Measurements from ENCODE around the gene VDR. TPM values are rescaled to one million over a fixed set of nuclear protein-coding genes. Genes with fewer than 3 reads are reported as not detected.
A peak's percentile ranks its signal among the peaks of the same experiment; 100 is the strongest.

VDR gene
- total and polyA plus RNA-seq, 2 experiments from 2014 or later: 3.2 to 4.9 TPM

DNA sequence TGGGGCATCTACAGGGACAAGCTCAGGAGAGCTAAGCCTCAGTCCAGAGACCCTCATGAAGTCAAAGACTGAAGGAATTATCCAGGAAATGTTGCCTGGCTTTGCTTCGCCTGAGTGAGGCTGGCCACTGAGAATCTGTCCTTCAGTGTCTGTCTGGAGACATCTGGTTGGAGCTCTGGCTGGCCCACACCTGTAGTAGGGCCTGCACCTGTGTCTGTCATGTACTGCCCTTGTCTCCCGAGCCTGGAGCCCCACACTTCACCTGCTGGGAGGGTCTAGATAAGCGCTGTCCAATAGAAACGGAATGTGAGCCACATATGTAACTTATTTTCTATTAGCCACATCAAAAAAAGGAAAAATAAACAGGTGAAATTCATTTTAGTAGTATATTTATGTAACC is 75.2 kb downstream of the VDR start:
- no peak for DNase-seq (ENCODE audit: low spot score)
- Histone ChIP-seq H3K4me3 (no peak overlapping the region), H3K4me1 (ENCODE audit: insufficient read depth) (peaks cover 14% of the 10 kb centered on the region), H3K27me3 (no peaks in the 10 kb centered on the region), H3K36me3 (replicated peaks; ENCODE audit: insufficient read depth, low read depth) (no peaks in the 10 kb centered on the region), H3K27ac (peak overlapping the region; percentile 82), H3K9me3 (ENCODE audit: low read depth) (no peaks in the 10 kb centered on the region), H4K20me1 (ENCODE audit: insufficient read depth, poor library complexity, severe bottlenecking) (no peaks in the 10 kb centered on the region), H2AFZ (peak overlapping the region; percentile 71), H3K79me2 (no peaks in the 10 kb centered on the region), H3K4me2 (no peak overlapping the region), H3K9me2 (replicated peaks; ENCODE audit: insufficient read depth) (no peaks in the 10 kb centered on the region)
- 70% methylated on average over 4 of the region's 4 CpGs for WGBS (ENCODE audit: low lambda C conversion rate, missing lambda C conversion rate)
- TF ChIP-seq, protein P1, sequence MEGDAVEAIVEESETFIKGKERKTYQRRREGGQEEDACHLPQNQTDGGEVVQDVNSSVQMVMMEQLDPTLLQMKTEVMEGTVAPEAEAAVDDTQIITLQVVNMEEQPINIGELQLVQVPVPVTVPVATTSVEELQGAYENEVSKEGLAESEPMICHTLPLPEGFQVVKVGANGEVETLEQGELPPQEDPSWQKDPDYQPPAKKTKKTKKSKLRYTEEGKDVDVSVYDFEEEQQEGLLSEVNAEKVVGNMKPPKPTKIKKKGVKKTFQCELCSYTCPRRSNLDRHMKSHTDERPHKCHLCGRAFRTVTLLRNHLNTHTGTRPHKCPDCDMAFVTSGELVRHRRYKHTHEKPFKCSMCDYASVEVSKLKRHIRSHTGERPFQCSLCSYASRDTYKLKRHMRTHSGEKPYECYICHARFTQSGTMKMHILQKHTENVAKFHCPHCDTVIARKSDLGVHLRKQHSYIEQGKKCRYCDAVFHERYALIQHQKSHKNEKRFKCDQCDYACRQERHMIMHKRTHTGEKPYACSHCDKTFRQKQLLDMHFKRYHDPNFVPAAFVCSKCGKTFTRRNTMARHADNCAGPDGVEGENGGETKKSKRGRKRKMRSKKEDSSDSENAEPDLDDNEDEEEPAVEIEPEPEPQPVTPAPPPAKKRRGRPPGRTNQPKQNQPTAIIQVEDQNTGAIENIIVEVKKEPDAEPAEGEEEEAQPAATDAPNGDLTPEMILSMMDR (IDR thresholded peaks at IDR 0.05; ENCODE audit: poor library complexity): no peak
- TF ChIP-seq EZH2phosphoT487 (IDR thresholded peaks at IDR 0.05; ENCODE audit: low read depth, severe bottlenecking, unreplicated experiment) (no peak), EZH2 (IDR thresholded peaks at IDR 0.05; ENCODE audit: borderline replicate concordance) (no peak)

DNA sequence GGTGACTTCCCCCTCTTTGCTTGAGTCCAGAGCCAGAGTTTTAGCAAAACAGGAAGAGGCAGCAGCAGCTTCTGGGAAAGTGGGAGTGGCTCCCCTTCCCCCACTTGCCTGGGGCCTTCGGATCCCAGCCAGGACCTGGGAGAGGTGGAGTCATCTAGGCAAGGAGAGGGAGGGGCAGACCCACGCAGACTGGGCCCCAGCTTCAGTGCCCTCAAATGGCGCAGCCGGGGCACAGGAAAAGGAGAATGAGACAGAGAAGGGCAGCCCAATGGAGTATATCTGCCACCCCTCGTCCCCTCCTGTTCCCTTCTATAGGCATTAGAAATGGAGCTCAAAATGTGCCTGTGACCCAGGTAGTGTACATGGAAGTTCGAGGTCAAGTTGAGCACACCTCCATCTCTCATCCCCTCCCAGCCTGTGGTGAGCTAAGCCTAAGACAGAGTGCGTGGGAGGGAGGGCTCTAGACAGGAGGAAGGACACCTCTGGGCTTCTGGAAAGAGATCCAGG is 75.8 kb downstream of the VDR start:
- Histone ChIP-seq H3K4me2 (peak overlapping the region; percentile 50), H3K9me2 (replicated peaks; ENCODE audit: insufficient read depth) (no peaks in the 10 kb centered on the region), H4K20me1 (ENCODE audit: insufficient read depth, poor library complexity, severe bottlenecking) (no peaks in the 10 kb centered on the region), H3K27me3 (no peaks in the 10 kb centered on the region), H3K9me3 (ENCODE audit: low read depth) (no peaks in the 10 kb centered on the region), H3K4me1 (ENCODE audit: insufficient read depth) (peaks cover 14% of the 10 kb centered on the region), H3K36me3 (replicated peaks; ENCODE audit: insufficient read depth, low read depth) (no peaks in the 10 kb centered on the region), H3K4me3 (no peak overlapping the region), H3K27ac (peak overlapping the region; percentile 82), H2AFZ (peak overlapping the region; percentile 71), H3K79me2 (no peaks in the 10 kb centered on the region)
- peak; percentile 75 for DNase-seq (ENCODE audit: low spot score)
- TF ChIP-seq EZH2phosphoT487 (IDR thresholded peaks at IDR 0.05; ENCODE audit: low read depth, severe bottlenecking, unreplicated experiment): no peak
- TF ChIP-seq EZH2 (IDR thresholded peaks at IDR 0.05; ENCODE audit: borderline replicate concordance): no peak
- TF ChIP-seq, protein P1 (IDR thresholded peaks at IDR 0.05; ENCODE audit: poor library complexity): no peak
- WGBS (ENCODE audit: low lambda C conversion rate, missing lambda C conversion rate): 45% methylated on average over 7 of the region's 7 CpGs

GRCh38 chr12:47828008-47828975 is 76.5 kb downstream of the VDR start:
- DNase-seq (ENCODE audit: low spot score): no peak
- Histone ChIP-seq H4K20me1 (ENCODE audit: insufficient read depth, poor library complexity, severe bottlenecking) (no peaks in the 10 kb centered on the region), H3K4me2 (peak overlapping the region; percentile 50), H3K4me3 (no peak overlapping the region), H3K36me3 (replicated peaks; ENCODE audit: insufficient read depth, low read depth) (no peaks in the 10 kb centered on the region), H3K9me3 (ENCODE audit: low read depth) (no peaks in the 10 kb centered on the region), H2AFZ (peak overlapping the region; percentile 71), H3K79me2 (peaks cover under 1% of the 10 kb centered on the region), H3K9me2 (replicated peaks; ENCODE audit: insufficient read depth) (no peaks in the 10 kb centered on the region), H3K27ac (peak overlapping the region; percentile 82), H3K4me1 (ENCODE audit: insufficient read depth) (peaks cover 16% of the 10 kb centered on the region), H3K27me3 (no peaks in the 10 kb centered on the region)
- 78% methylated on average over 14 of the region's 14 CpGs for WGBS (ENCODE audit: low lambda C conversion rate, missing lambda C conversion rate)
- TF ChIP-seq EZH2 (IDR thresholded peaks at IDR 0.05; ENCODE audit: borderline replicate concordance) (no peak), EZH2phosphoT487 (IDR thresholded peaks at IDR 0.05; ENCODE audit: low read depth, severe bottlenecking, unreplicated experiment) (no peak)
- TF ChIP-seq, protein P1 (IDR thresholded peaks at IDR 0.05; ENCODE audit: poor library complexity): no peak
